Mesendoderm (in vitro differentiated cells): ENCODE measurements around the gene FGFBP1.

Source experiments
- DNase-seq: peaks from one replicate; pipeline ENCODE4 v3.0.0; 2013
- H2AK5ac ChIP-seq: 2 replicates; pipeline ENCODE4 v1.6.1; 2013; ENCODE audit warnings: low read length, inconsistent platforms
- H2BK120ac ChIP-seq: 2 replicates; pipeline ENCODE4 v1.6.1; 2013; ENCODE audit warnings: low read depth, mild to moderate bottlenecking, low read length, moderate library complexity, mixed read lengths
- H2BK15ac ChIP-seq: replicated peaks from 2 replicates; pipeline ENCODE4 v1.6.1; 2013; ENCODE audit warnings: low read depth, mild to moderate bottlenecking, moderate library complexity
- H2BK5ac ChIP-seq: 2 replicates; pipeline ENCODE4 v1.6.1; 2013; ENCODE audit warnings: low read length, inconsistent platforms
- H3K18ac ChIP-seq: 2 replicates; pipeline ENCODE4 v1.6.1; 2013; ENCODE audit warnings: mild to moderate bottlenecking, low read length, mixed read lengths
- H3K23ac ChIP-seq: one replicate; pipeline ENCODE4 v1.6.1; 2013; ENCODE audit warnings: low read length
- H3K27ac ChIP-seq: 2 replicates; pipeline ENCODE4 v1.5.1; 2013; ENCODE audit warnings: low read depth, mild to moderate bottlenecking, inconsistent platforms, low read length, moderate library complexity
- H3K27me3 ChIP-seq: 2 replicates; pipeline ENCODE4 v1.6.1; 2013; ENCODE audit warnings: low read length, control low read depth, mild to moderate bottlenecking, inconsistent platforms; ENCODE audit not compliant: insufficient read depth, poor library complexity
- H3K36me3 ChIP-seq: 2 replicates; pipeline ENCODE4 v1.6.1; 2013; ENCODE audit warnings: low read length, inconsistent platforms; ENCODE audit not compliant: control insufficient read depth, insufficient read depth
- H3K4ac ChIP-seq: one replicate; pipeline ENCODE4 v1.6.1; 2013; ENCODE audit warnings: low read depth, mild to moderate bottlenecking, low read length, moderate library complexity
- H3K4me1 ChIP-seq: 2 replicates; pipeline ENCODE4 v1.6.1; 2013; ENCODE audit warnings: low read depth, low read length, inconsistent platforms; ENCODE audit not compliant: control insufficient read depth
- H3K4me2 ChIP-seq: 2 replicates; pipeline ENCODE4 v1.6.1; 2013; ENCODE audit warnings: low read length
- H3K4me3 ChIP-seq: 2 replicates; pipeline ENCODE4 v1.5.1; 2013; ENCODE audit warnings: mild to moderate bottlenecking, low read length
- H3K56ac ChIP-seq: one replicate; pipeline ENCODE4 v1.6.1; 2013; ENCODE audit warnings: low read length
- H3K79me1 ChIP-seq: 2 replicates; pipeline ENCODE4 v1.6.1; 2013; ENCODE audit warnings: low read length, inconsistent platforms
- H3K79me2 ChIP-seq: 2 replicates; pipeline ENCODE4 v1.6.1; 2013; ENCODE audit warnings: mild to moderate bottlenecking, low read length; ENCODE audit not compliant: control insufficient read depth, insufficient read depth
- H3K9ac ChIP-seq: 2 replicates; pipeline ENCODE4 v1.6.1; 2013; ENCODE audit warnings: low read length, inconsistent platforms
- H4K5ac ChIP-seq: one replicate; pipeline ENCODE4 v1.6.1; 2013; ENCODE audit warnings: low read length
- H4K8ac ChIP-seq: one replicate; pipeline ENCODE4 v1.6.1; 2013; ENCODE audit warnings: low read depth, mild to moderate bottlenecking, control low read depth, low read length, moderate library complexity
- WGBS: extraction: QIAGEN DNeasy Blood & Tissue Kit; methylation state at CpG from one replicate; pipeline ENCODE4 v1.1.7; 2013; ENCODE audit warnings: low lambda C conversion rate, missing lambda C conversion rate; ENCODE audit not compliant: insufficient coverage; ENCODE audit errors: extremely low coverage; 5-methylcytosine and 5-hydroxymethylcytosine counted together

The FGFBP1 gene

GRCh38 chr4:15955670-15956069 lies 17.1 kb upstream of the FGFBP1 start:
- no peaks in the 10 kb centered on the region for H3K4me1 ChIP-seq
- no peak overlapping the region for H3K27ac ChIP-seq
- no CpG with 5 or more reads among the region's 3 CpGs for WGBS
- no peak overlapping the region for H2BK15ac ChIP-seq
- no peaks in the 10 kb centered on the region for H3K79me1 ChIP-seq
- no peak overlapping the region for H4K5ac ChIP-seq
- H3K56ac ChIP-seq: no peak overlapping the region
- H2BK120ac ChIP-seq: no peak overlapping the region
- no peak overlapping the region for H4K8ac ChIP-seq
- no peaks in the 10 kb centered on the region for H3K36me3 ChIP-seq
- no peaks in the 10 kb centered on the region for H3K79me2 ChIP-seq
- no peak overlapping the region for H3K4me3 ChIP-seq
- no peak overlapping the region for H3K18ac ChIP-seq
- H3K4me2 ChIP-seq: no peak overlapping the region
- no peak overlapping the region for H3K9ac ChIP-seq
- peak; percentile 36 for DNase-seq
- H3K4ac ChIP-seq: no peak overlapping the region
- no peaks in the 10 kb centered on the region for H3K27me3 ChIP-seq
- H2BK5ac ChIP-seq: no peak overlapping the region
- H2AK5ac ChIP-seq: no peak overlapping the region
- no peak overlapping the region for H3K23ac ChIP-seq

DNA sequence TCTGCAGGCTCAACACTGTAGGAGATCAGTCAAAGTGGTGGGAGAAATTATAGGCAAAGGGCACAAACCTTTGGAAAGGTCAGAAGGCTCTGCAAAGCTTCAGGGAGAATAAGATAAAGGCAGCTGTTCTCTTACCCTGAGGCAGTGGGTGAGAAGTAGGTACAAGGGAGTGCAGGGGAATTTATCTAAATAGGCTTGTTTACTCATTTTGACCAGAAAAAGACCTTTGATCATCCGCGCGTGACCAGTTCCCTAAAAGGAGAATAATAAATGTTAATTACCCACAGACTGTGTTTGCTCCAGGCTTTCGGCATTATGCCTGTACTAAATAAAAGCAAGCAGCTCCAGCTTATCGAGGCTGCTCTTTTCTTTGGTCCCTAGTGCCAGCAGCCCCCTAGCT lies 15.1 kb upstream of the FGFBP1 start:
- H3K18ac ChIP-seq: no peak overlapping the region
- no peak overlapping the region for H4K8ac ChIP-seq
- no peak overlapping the region for H4K5ac ChIP-seq
- no peak overlapping the region for H3K9ac ChIP-seq
- H3K27me3 ChIP-seq: no peaks in the 10 kb centered on the region
- H3K4me1 ChIP-seq: no peaks in the 10 kb centered on the region
- WGBS: no CpG with 5 or more reads among the region's 5 CpGs
- peak; percentile 53 for DNase-seq
- no peaks in the 10 kb centered on the region for H3K79me2 ChIP-seq
- H2BK15ac ChIP-seq: no peak overlapping the region
- no peak overlapping the region for H3K27ac ChIP-seq
- H2AK5ac ChIP-seq: no peak overlapping the region
- H3K36me3 ChIP-seq: no peaks in the 10 kb centered on the region
- no peak overlapping the region for H3K56ac ChIP-seq
- no peak overlapping the region for H3K4ac ChIP-seq
- H2BK5ac ChIP-seq: no peak overlapping the region
- H3K79me1 ChIP-seq: no peaks in the 10 kb centered on the region
- no peak overlapping the region for H3K23ac ChIP-seq
- H3K4me2 ChIP-seq: no peak overlapping the region
- no peak overlapping the region for H3K4me3 ChIP-seq
- H2BK120ac ChIP-seq: no peak overlapping the region

- H3K27ac ChIP-seq: no peak overlapping the region
- no peak overlapping the region for H4K5ac ChIP-seq
- H3K18ac ChIP-seq: no peak overlapping the region
- DNase-seq: no peak
- no peak overlapping the region for H2BK120ac ChIP-seq
- H2BK15ac ChIP-seq: no peak overlapping the region
- no peak overlapping the region for H3K9ac ChIP-seq
- H2BK5ac ChIP-seq: no peak overlapping the region
- no peak overlapping the region for H3K4me2 ChIP-seq
- no peak overlapping the region for H3K56ac ChIP-seq
- no peaks in the 10 kb centered on the region for H3K79me1 ChIP-seq
- H3K4me3 ChIP-seq: no peak overlapping the region
- no peaks in the 10 kb centered on the region for H3K4me1 ChIP-seq
- H3K36me3 ChIP-seq: no peaks in the 10 kb centered on the region
- no peak overlapping the region for H3K23ac ChIP-seq
- H4K8ac ChIP-seq: no peak overlapping the region
- no peaks in the 10 kb centered on the region for H3K27me3 ChIP-seq
- H3K79me2 ChIP-seq: no peaks in the 10 kb centered on the region
- no peak overlapping the region for H2AK5ac ChIP-seq
- H3K4ac ChIP-seq: no peak overlapping the region
Observed at GRCh38 chr4:15951781-15952180, 13.2 kb upstream of the FGFBP1 start.

DNA sequence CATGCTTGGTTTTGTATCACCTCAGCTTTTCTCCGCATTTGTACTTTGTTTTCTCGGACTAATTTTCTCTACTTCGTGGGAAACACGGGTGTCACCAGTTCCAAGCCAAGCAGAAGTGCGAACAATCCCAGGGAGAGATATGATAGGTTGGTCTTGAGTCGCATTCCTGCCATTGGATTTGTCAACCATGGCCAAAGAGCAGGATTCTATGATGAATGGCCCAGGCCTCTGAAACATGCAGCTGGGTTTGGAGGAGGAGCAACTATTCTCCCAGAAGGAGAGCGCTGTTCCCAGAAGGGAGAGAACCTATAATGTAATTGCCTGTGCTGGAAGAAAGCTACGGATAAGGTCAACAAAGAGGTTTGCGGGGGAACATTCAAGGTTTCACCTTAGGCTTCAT lies 10.3 kb upstream of the FGFBP1 start:
- Histone ChIP-seq H3K4me3 (no peak overlapping the region), H3K4me1 (peaks cover 3% of the 10 kb centered on the region), H3K4ac (no peak overlapping the region), H2BK120ac (no peak overlapping the region), H3K18ac (no peak overlapping the region), H3K36me3 (no peaks in the 10 kb centered on the region), H3K9ac (no peak overlapping the region), H3K79me1 (no peaks in the 10 kb centered on the region), H4K5ac (no peak overlapping the region), H2AK5ac (no peak overlapping the region), H3K56ac (no peak overlapping the region), H2BK5ac (no peak overlapping the region), H4K8ac (no peak overlapping the region), H3K27ac (no peak overlapping the region), H3K79me2 (no peaks in the 10 kb centered on the region), H3K27me3 (no peaks in the 10 kb centered on the region), H3K23ac (no peak overlapping the region), H3K4me2 (no peak overlapping the region), H2BK15ac (no peak overlapping the region)
- no peak for DNase-seq
- no CpG with 5 or more reads among the region's 9 CpGs for WGBS

DNA sequence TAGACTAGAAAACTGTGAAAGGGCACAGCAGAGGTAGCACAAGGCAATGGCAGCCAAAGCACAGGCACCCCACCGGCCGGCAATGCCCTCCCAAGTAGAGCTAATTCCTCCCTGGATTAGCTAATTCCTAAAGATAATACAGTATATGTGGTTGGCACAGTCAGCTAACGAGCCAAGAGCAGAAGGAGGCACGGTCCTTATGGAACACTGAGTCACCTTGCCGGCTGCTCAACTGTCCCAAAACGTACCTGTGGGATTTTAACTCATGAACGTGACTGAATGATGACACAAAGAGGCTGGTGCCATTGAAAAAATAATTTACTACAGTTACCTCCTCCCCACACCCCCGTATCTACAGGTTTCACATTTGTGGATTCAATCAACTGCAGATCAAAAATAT lies 9.1 kb upstream of the FGFBP1 start:
- no peak overlapping the region for H3K18ac ChIP-seq
- H3K4ac ChIP-seq: no peak overlapping the region
- H4K8ac ChIP-seq: no peak overlapping the region
- no peak overlapping the region for H3K23ac ChIP-seq
- H3K4me3 ChIP-seq: no peak overlapping the region
- H4K5ac ChIP-seq: no peak overlapping the region
- H3K56ac ChIP-seq: no peak overlapping the region
- no peak overlapping the region for H3K27ac ChIP-seq
- H3K79me1 ChIP-seq: no peaks in the 10 kb centered on the region
- no peak overlapping the region for H2BK120ac ChIP-seq
- no peak overlapping the region for H2AK5ac ChIP-seq
- H3K4me2 ChIP-seq: no peak overlapping the region
- no peaks in the 10 kb centered on the region for H3K79me2 ChIP-seq
- no peak overlapping the region for H3K9ac ChIP-seq
- no peaks in the 10 kb centered on the region for H3K27me3 ChIP-seq
- H2BK15ac ChIP-seq: no peak overlapping the region
- WGBS: no CpG with 5 or more reads among the region's 8 CpGs
- DNase-seq: no peak
- H2BK5ac ChIP-seq: no peak overlapping the region
- peaks cover 3% of the 10 kb centered on the region for H3K4me1 ChIP-seq
- no peaks in the 10 kb centered on the region for H3K36me3 ChIP-seq

- H3K36me3 ChIP-seq: no peaks in the 10 kb centered on the region
- no peak overlapping the region for H4K5ac ChIP-seq
- no peak overlapping the region for H2BK15ac ChIP-seq
- no peak overlapping the region for H3K56ac ChIP-seq
- no peak overlapping the region for H3K4me2 ChIP-seq
- no peak overlapping the region for H2AK5ac ChIP-seq
- no peak overlapping the region for H2BK5ac ChIP-seq
- H3K9ac ChIP-seq: no peak overlapping the region
- no peak overlapping the region for H2BK120ac ChIP-seq
- H3K18ac ChIP-seq: no peak overlapping the region
- H3K4me3 ChIP-seq: no peak overlapping the region
- H3K4ac ChIP-seq: no peak overlapping the region
- no CpG with 5 or more reads among the region's 1 CpG for WGBS
- no peaks in the 10 kb centered on the region for H3K79me1 ChIP-seq
- peak; percentile 77 for DNase-seq
- no peak overlapping the region for H3K23ac ChIP-seq
- H3K4me1 ChIP-seq: peaks cover 3% of the 10 kb centered on the region
- no peaks in the 10 kb centered on the region for H3K79me2 ChIP-seq
- H4K8ac ChIP-seq: no peak overlapping the region
- H3K27ac ChIP-seq: no peak overlapping the region
- H3K27me3 ChIP-seq: no peaks in the 10 kb centered on the region
Observed at GRCh38 chr4:15945516-15945915, 7.0 kb upstream of the FGFBP1 start.
